GM06990 (cell line): ENCODE results near the gene ZNF74.

Experiments
- DNase-seq: peaks from one replicate; pipeline ENCODE4 v3.0.0-alpha.2; 2011; ENCODE audit not compliant: insufficient read length; ENCODE audit errors: extremely low read depth
- H3K27me3 ChIP-seq: replicated peaks from 2 replicates; pipeline ENCODE4 v1.6.0; 2011; ENCODE audit warnings: low read length; ENCODE audit not compliant: control insufficient read depth, insufficient read depth
- H3K36me3 ChIP-seq: 2 replicates; pipeline ENCODE4 v1.5.1; 2011; ENCODE audit warnings: low read length; ENCODE audit not compliant: control insufficient read depth, insufficient read depth
- H3K4me3 ChIP-seq: replicated peaks from 2 replicates; pipeline ENCODE4 v1.5.1; 2011; ENCODE audit warnings: low read depth, mild to moderate bottlenecking, control low read depth, low read length
- CTCF ChIP-seq: IDR thresholded peaks from 2 replicates; pipeline ENCODE4 v1.5.1; 2011; ENCODE audit warnings: low read length, control low read depth, mild to moderate bottlenecking, inconsistent platforms; ENCODE audit not compliant: insufficient read depth, poor library complexity, severe bottlenecking

ZNF74 gene

GRCh38 chr22:20431511-20432192 is 37.7 kb downstream of the ZNF74 start:
- no peak overlapping the region for H3K4me3 ChIP-seq

GRCh38 chr22:20432244-20432686 is 38.3 kb downstream of the ZNF74 start:
- DNase-seq = no peak
- peaks cover 1% of the 10 kb centered on the region; the same call in 1 of the 2 replicates for H3K27me3 ChIP-seq

More at GRCh38 chr22:20431511-20432192, 37.7 kb downstream of the ZNF74 start:
- TF ChIP-seq CTCF = no peak
- Histone ChIP-seq H3K36me3 (no peaks in the 10 kb centered on the region), H3K27me3 (peaks cover 1% of the 10 kb centered on the region; the same call in 1 of the 2 replicates)
- no peak for DNase-seq

GRCh38 chr22:20433191-20433590 is 39.2 kb downstream of the ZNF74 start:
- no peak for DNase-seq
- TF ChIP-seq CTCF = no peak
- Histone ChIP-seq H3K27me3 (peaks cover 1% of the 10 kb centered on the region; the same call in 1 of the 2 replicates), H3K4me3 (no peak overlapping the region), H3K36me3 (no peaks in the 10 kb centered on the region)

More at GRCh38 chr22:20432244-20432686, 38.3 kb downstream of the ZNF74 start:
- H3K36me3 ChIP-seq = no peaks in the 10 kb centered on the region
- H3K4me3 ChIP-seq = no peak overlapping the region
- no peak for TF ChIP-seq CTCF

- no peak for TF ChIP-seq CTCF
- DNase-seq = no peak
- H3K36me3 ChIP-seq = no peaks in the 10 kb centered on the region
- H3K27me3 ChIP-seq = peaks cover 1% of the 10 kb centered on the region; the same call in 1 of the 2 replicates
- no peak overlapping the region for H3K4me3 ChIP-seq
These were observed 39.8 kb downstream of the ZNF74 start for GRCh38 chr22:20433686-20434241.

- no peak for TF ChIP-seq CTCF
- DNase-seq = no peak
- H3K4me3 ChIP-seq = no peak overlapping the region
- H3K27me3 ChIP-seq = peaks cover 1% of the 10 kb centered on the region; the same call in 1 of the 2 replicates
- no peaks in the 10 kb centered on the region for H3K36me3 ChIP-seq
These were observed 40.4 kb downstream of the ZNF74 start for GRCh38 chr22:20434264-20434751.
